GM23338 (cell line): ENCODE results near the gene GCK. TPM values are rescaled to one million over a fixed set of nuclear protein-coding genes. Genes with fewer than 3 reads are reported as not detected.

Source experiments
- ATAC-seq: fragments of 200-7000 bp; cut with Tn5 transposase; 3 replicates; pipeline ENCODE4 v1.9.1; 2020
- DNase-seq: peaks from one replicate; pipeline ENCODE4 v3.0.0-alpha.2; 2015; ENCODE audit warnings: low spot score
- H2AFZ ChIP-seq: fragments of 200-600 bp; sonication (generic); 2 replicates; pipeline ENCODE4 v1.8.0; 2016; ENCODE audit warnings: antibody characterized with exemption, mild to moderate bottlenecking, moderate library complexity
- H3F3A ChIP-seq: fragments of 200-600 bp; sonication (generic); replicated peaks from 2 replicates; pipeline ENCODE4 v1.8.0; 2017; ENCODE audit warnings: antibody characterized with exemption, mixed run types, low read depth
- H3K27ac ChIP-seq: fragments of 200-600 bp; sonication (generic); 2 replicates; pipeline ENCODE4 v1.6.1; 2016; ENCODE audit warnings: low read depth
- H3K27me3 ChIP-seq: fragments of 200-600 bp; sonication (generic); 2 replicates; pipeline ENCODE4 v1.8.0; 2016; ENCODE audit warnings: mild to moderate bottlenecking, mixed run types, moderate library complexity; ENCODE audit not compliant: insufficient read depth
- H3K36me3 ChIP-seq: fragments of 200-600 bp; sonication (generic); 2 replicates; pipeline ENCODE4 v1.8.0; 2016; ENCODE audit warnings: mild to moderate bottlenecking; ENCODE audit not compliant: insufficient read depth
- H3K4me1 ChIP-seq: fragments of 200-600 bp; sonication (generic); 2 replicates; pipeline ENCODE4 v1.8.0; 2016; ENCODE audit warnings: mild to moderate bottlenecking, moderate library complexity; ENCODE audit not compliant: insufficient read depth
- H3K4me2 ChIP-seq: fragments of 200-600 bp; sonication (generic); 2 replicates; pipeline ENCODE4 v1.7.1; 2017; ENCODE audit warnings: mixed run types
- H3K4me3 ChIP-seq: fragments of 200-600 bp; sonication (generic); 2 replicates; pipeline ENCODE4 v1.6.1; 2016; ENCODE audit warnings: mixed run types
- H3K79me2 ChIP-seq: fragments of 200-600 bp; sonication (generic); replicated peaks from 2 replicates; pipeline ENCODE4 v1.8.0; 2017; ENCODE audit warnings: mild to moderate bottlenecking; ENCODE audit not compliant: insufficient read depth
- H3K9me2 ChIP-seq: fragments of 200-600 bp; sonication (generic); 2 replicates; pipeline ENCODE4 v1.8.0; 2017; ENCODE audit not compliant: insufficient read depth
- H4K20me1 ChIP-seq: fragments of 200-600 bp; sonication (generic); replicated peaks from 2 replicates; pipeline ENCODE4 v1.8.0; 2017; ENCODE audit warnings: mild to moderate bottlenecking; ENCODE audit not compliant: insufficient read depth
- H3K27ac Mint-ChIP-seq: 2 replicates; pipeline ENCODE4 v1.8.0; 2020; ENCODE audit warnings: inconsistent platforms, mild to moderate bottlenecking, moderate library complexity, mixed read lengths
- H3K27me3 Mint-ChIP-seq: 3 replicates; pipeline ENCODE4 v1.8.0; 2022; ENCODE audit warnings: low read depth, mild to moderate bottlenecking, moderate library complexity, mixed read lengths, inconsistent platforms; ENCODE audit not compliant: insufficient read depth, poor library complexity
- H3K36me3 Mint-ChIP-seq: 3 replicates; pipeline ENCODE4 v1.8.0; 2021; ENCODE audit warnings: low read depth, mild to moderate bottlenecking, inconsistent platforms, moderate library complexity, mixed read lengths
- H3K4me1 Mint-ChIP-seq: 3 replicates; pipeline ENCODE4 v1.8.0; 2020; ENCODE audit warnings: mild to moderate bottlenecking, inconsistent platforms, mixed read lengths
- H3K4me3 Mint-ChIP-seq: 3 replicates; pipeline ENCODE4 v1.8.0; 2021; ENCODE audit warnings: moderate library complexity, mild to moderate bottlenecking, inconsistent platforms, mixed read lengths
- H3K9me3 Mint-ChIP-seq: 3 replicates; pipeline ENCODE4 v1.8.0; 2020; ENCODE audit warnings: moderate library complexity, mild to moderate bottlenecking, inconsistent platforms, mixed read lengths
- CREB1 ChIP-seq: fragments of 250-450 bp; sonication (Bioruptor Pico); IDR thresholded peaks from 2 replicates; pipeline ENCODE4 v1.5.0; 2020; ENCODE audit warnings: low read depth, mild to moderate bottlenecking, moderate library complexity
- EZH2phosphoT487 ChIP-seq: fragments of 200-600 bp; sonication (generic); IDR thresholded peaks from one replicate; pipeline ENCODE4 v1.8.1; 2018; ENCODE audit warnings: antibody characterized with exemption; ENCODE audit not compliant: unreplicated experiment
- JUNB ChIP-seq: IDR thresholded peaks from one replicate; pipeline ENCODE4 v1.6.1; 2016; ENCODE audit warnings: antibody characterized with exemption; ENCODE audit not compliant: unreplicated experiment
- NANOG ChIP-seq: IDR thresholded peaks from 2 replicates; pipeline ENCODE4 v1.6.1; 2016; ENCODE audit warnings: antibody characterized with exemption, borderline replicate concordance
- ZNF331 ChIP-seq: fragments of 250-450 bp; sonication (Bioruptor Pico); IDR thresholded peaks from 2 replicates; pipeline ENCODE4 v1.5.0; 2020; ENCODE audit warnings: low read depth, mild to moderate bottlenecking, moderate library complexity
- polyA plus RNA-seq: library from polyadenylated mRNA; unstranded; fragments of >200 nt; fragmentation: Nextera tagmentation; extraction: Ambion mirVana; gene quantifications from 2 replicates; pipeline ENCODE4 v1.2.1, GENCODE V29; 2016
- total RNA-seq: library from RNA; depleted of rRNA; stranded (reverse); fragments of >200 nt; shearing (Covaris generic); gene quantifications from 2 replicates; pipeline ENCODE4 v1.2.3, GENCODE V29; 2014
- TF ChIP-seq, protein P1 (sequence below), 2 experiments: fragments of 200-600 bp in 1 of 2; sonication (generic) in 1 of 2; conservative IDR thresholded peaks; 2 replicates each; pipeline versions ENCODE4 v1.5.1 to v1.6.1; 2016 to 2017; ENCODE audit warnings: antibody characterized with exemption in 2 of 2, low read depth in 2 of 2, mild to moderate bottlenecking in 2 of 2, moderate library complexity in 1 of 2

Gene GCK
- total and polyA plus RNA-seq, 2 experiments from 2014 or later, result 6.1 to 7.3 TPM

- Histone ChIP-seq H3K79me2 (no peaks in the 10 kb centered on the region), H3K9me2 (no peaks in the 10 kb centered on the region), H3K4me2 (no peak overlapping the region), H3F3A (no peaks in the 10 kb centered on the region), H2AFZ (no peak overlapping the region), H3K4me3 (no peak overlapping the region), H3K27ac (no peak overlapping the region), H3K27me3 (peaks cover 6% of the 10 kb centered on the region; the same call in 1 of the 2 replicates), H3K4me1 (no peaks in the 10 kb centered on the region), H3K36me3 (no peaks in the 10 kb centered on the region), H4K20me1 (no peaks in the 10 kb centered on the region)
- H3K4me3 Mint-ChIP-seq, result no peak overlapping the region
- H3K9me3 Mint-ChIP-seq, result no peaks in the 10 kb centered on the region
- H3K36me3 Mint-ChIP-seq, result no peaks in the 10 kb centered on the region
- no peaks in the 10 kb centered on the region for H3K4me1 Mint-ChIP-seq
- ATAC-seq (peak; percentile 60), DNase-seq (no peak)
- no peak for TF ChIP-seq NANOG
- TF ChIP-seq, protein P1, sequence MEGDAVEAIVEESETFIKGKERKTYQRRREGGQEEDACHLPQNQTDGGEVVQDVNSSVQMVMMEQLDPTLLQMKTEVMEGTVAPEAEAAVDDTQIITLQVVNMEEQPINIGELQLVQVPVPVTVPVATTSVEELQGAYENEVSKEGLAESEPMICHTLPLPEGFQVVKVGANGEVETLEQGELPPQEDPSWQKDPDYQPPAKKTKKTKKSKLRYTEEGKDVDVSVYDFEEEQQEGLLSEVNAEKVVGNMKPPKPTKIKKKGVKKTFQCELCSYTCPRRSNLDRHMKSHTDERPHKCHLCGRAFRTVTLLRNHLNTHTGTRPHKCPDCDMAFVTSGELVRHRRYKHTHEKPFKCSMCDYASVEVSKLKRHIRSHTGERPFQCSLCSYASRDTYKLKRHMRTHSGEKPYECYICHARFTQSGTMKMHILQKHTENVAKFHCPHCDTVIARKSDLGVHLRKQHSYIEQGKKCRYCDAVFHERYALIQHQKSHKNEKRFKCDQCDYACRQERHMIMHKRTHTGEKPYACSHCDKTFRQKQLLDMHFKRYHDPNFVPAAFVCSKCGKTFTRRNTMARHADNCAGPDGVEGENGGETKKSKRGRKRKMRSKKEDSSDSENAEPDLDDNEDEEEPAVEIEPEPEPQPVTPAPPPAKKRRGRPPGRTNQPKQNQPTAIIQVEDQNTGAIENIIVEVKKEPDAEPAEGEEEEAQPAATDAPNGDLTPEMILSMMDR (conservative IDR thresholded peaks at IDR 0.05; ENCODE audit: low read depth in 2 of 2), result peak in 1 of 2 experiments; percentile 54; a peak in 3 of 4 replicates
- peaks cover 22% of the 10 kb centered on the region for H3K27me3 Mint-ChIP-seq
- H3K27ac Mint-ChIP-seq, result no peak overlapping the region
These were observed 50.5 kb downstream of the GCK start for GRCh38 chr7:44138698-44139097.

DNA sequence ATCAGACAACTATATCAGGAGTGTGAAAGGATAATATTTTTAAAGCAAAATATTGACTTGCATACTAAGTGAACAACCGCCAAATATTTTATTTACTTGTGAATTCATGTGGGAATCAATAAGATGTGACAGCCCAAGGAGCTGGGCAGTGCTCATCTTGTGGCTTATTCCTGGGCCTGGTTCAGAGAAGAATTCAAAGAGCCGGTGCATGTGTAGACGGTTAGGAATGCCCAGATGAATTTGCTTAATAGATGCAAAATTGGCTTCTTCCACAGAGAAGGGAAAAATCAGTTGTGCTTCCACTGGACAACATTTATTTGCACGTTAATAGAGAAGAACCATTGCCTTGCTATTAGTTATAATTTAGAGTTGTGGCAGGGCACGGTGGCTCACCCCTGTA, 52.5 kb downstream of the GCK start:
- Histone ChIP-seq H3K79me2 (no peaks in the 10 kb centered on the region), H3K36me3 (no peaks in the 10 kb centered on the region), H3K27ac (no peak overlapping the region), H3K4me3 (no peak overlapping the region), H3K4me2 (no peak overlapping the region), H3K9me2 (no peaks in the 10 kb centered on the region), H4K20me1 (0 out of 2 replicates have a peak, but pooled peaks cover 6% of the 10 kb centered on the region), H3K27me3 (peaks cover 21% of the 10 kb centered on the region; the same call in 1 of the 2 replicates), H2AFZ (no peak overlapping the region), H3K4me1 (peaks cover 8% of the 10 kb centered on the region), H3F3A (no peaks in the 10 kb centered on the region)
- H3K27ac Mint-ChIP-seq, result no peak overlapping the region
- H3K4me3 Mint-ChIP-seq, result no peak overlapping the region
- no peak for DNase-seq
- H3K36me3 Mint-ChIP-seq, result no peaks in the 10 kb centered on the region
- peaks cover 28% of the 10 kb centered on the region for H3K27me3 Mint-ChIP-seq
- peaks cover 15% of the 10 kb centered on the region for H3K4me1 Mint-ChIP-seq
- TF ChIP-seq NANOG (no peak), ZNF331 (CRISPR knock-in tag) (no peak), CREB1 (CRISPR knock-in tag) (no peak), JUNB (no peak), EZH2phosphoT487 (no peak)
- TF ChIP-seq, protein P1 (conservative IDR thresholded peaks at IDR 0.05; ENCODE audit: low read depth in 2 of 2), result no peak
- ATAC-seq, result no peak
- no peaks in the 10 kb centered on the region for H3K9me3 Mint-ChIP-seq
